Thyroid gland (tissue), 4 donors: ENCODE results near the gene SYNGAP1.

Source experiments
- CTCF ChIP-seq, 6 experiments: fragments of 200-600 bp in 3 of 6; fragments of 450-650 bp in 3 of 6; sonication (generic) in 3 of 6; IDR thresholded peaks; one replicate each; pipeline ENCODE4 v1.5.1; 2016 to 2019; ENCODE audit warnings: antibody characterized with exemption in 6 of 6, mild to moderate bottlenecking in 2 of 6, inconsistent platforms in 1 of 6, moderate library complexity in 1 of 6
- POLR2A ChIP-seq, 2 donors: fragments of 450-650 bp; IDR thresholded peaks; one replicate each; pipeline ENCODE4 v1.6.1; 2017; ENCODE audit warnings: antibody characterized with exemption in 2 of 2, mild to moderate bottlenecking in 2 of 2, moderate library complexity in 1 of 2

GRCh38 chr6:33481192-33481591, 61.3 kb downstream of the SYNGAP1 start:
- TF ChIP-seq CTCF (IDR thresholded peaks at IDR 0.05) (no peak), POLR2A (IDR thresholded peaks at IDR 0.05) (no peak)
